ENCODE measurements around the gene ENOPH1.

Gene ENOPH1

GRCh38 chr4:82447886-82448285 is 17.5 kb downstream of the ENOPH1 start:
- H3K79me2 ChIP-seq (ENCODE audit: insufficient read depth, low read length): peaks cover 41% of the 10 kb centered on the region
- TF ChIP-seq CTCF (IDR thresholded peaks at IDR 0.05; ENCODE audit: insufficient read depth, low read length, poor library complexity, severe bottlenecking): no peak
- no peak for TF ChIP-seq EZH2phosphoT487 (conservative IDR thresholded peaks at IDR 0.05; ENCODE audit: low read length)
- H3K9me3 ChIP-seq (ENCODE audit: insufficient read depth, low read length): no peaks in the 10 kb centered on the region

DNA sequence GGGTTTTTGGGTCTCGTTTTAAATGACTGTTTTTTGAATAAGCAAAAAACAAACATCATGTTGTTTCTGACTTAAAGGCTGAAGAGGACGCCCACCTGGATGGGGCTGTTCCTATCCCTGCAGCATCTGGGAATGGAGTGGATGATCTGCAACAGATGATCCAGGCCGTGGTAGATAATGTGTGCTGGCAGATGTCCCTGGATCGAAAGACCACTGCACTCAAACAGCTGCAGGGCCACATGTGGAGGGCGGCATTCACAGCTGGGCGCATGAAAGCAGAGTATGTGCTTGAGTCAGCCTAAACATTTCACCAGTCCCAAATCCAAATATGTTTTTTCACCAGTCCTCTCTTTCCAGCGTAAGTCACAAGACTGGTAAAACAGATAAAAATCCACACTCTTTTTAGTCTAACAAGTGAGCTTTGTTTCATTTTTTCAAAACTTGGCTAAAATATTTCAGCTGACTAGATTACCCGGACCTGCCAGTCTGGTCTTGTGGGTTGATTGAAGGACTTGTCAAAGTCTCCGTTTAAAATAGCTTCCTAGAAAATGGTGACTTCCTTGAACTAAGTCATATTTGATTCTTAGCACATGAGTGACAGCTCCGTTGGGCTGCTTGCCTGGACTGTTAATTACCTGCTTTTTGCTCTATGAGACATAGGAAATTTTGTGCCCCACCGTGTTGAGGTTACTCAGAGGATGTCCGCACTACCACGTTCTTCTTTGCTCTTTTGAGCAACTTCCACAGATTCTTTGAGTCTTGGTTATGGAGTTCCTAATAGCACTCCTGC is 20.8 kb downstream of the ENOPH1 start:
- Histone ChIP-seq H3K27me3 (ENCODE audit: low read length) (no peaks in the 10 kb centered on the region), H3K4me2 (ENCODE audit: low read depth, low read length, poor library complexity, severe bottlenecking) (no peak overlapping the region), H3K36me3 (ENCODE audit: low read length) (no peaks in the 10 kb centered on the region; the same call in 1 of the 2 replicates), H3K9me2 (replicated peaks; ENCODE audit: insufficient read depth, low read length) (no peaks in the 10 kb centered on the region), H3K9me3 (ENCODE audit: insufficient read depth, low read length) (no peaks in the 10 kb centered on the region), H3K27ac (ENCODE audit: low read depth, low read length) (no peak overlapping the region), H3K4me3 (ENCODE audit: insufficient read depth, low read length, poor library complexity, severe bottlenecking) (no peak overlapping the region), H3F3A (ENCODE audit: insufficient read depth) (no peaks in the 10 kb centered on the region), H3K79me2 (ENCODE audit: insufficient read depth, low read length) (peaks cover 8% of the 10 kb centered on the region; the same call in 1 of the 2 replicates), H2AFZ (ENCODE audit: low read depth, low read length, severe bottlenecking) (no peak overlapping the region), H3K9ac (ENCODE audit: low read length) (no peak overlapping the region), H4K20me1 (ENCODE audit: low read depth, low read length) (no peaks in the 10 kb centered on the region; the same call in 1 of the 2 replicates)
- TF ChIP-seq EZH2phosphoT487 (conservative IDR thresholded peaks at IDR 0.05; ENCODE audit: low read length): no peak
- TF ChIP-seq CTCF (IDR thresholded peaks at IDR 0.05; ENCODE audit: insufficient read depth, low read length, poor library complexity, severe bottlenecking): no peak

More at GRCh38 chr4:82447886-82448285, 17.5 kb downstream of the ENOPH1 start:
- Histone ChIP-seq H3K9me2 (replicated peaks; ENCODE audit: insufficient read depth, low read length) (no peaks in the 10 kb centered on the region), H3K9ac (ENCODE audit: low read length) (no peak overlapping the region), H3K4me2 (ENCODE audit: low read depth, low read length, poor library complexity, severe bottlenecking) (no peak overlapping the region), H4K20me1 (ENCODE audit: low read depth, low read length) (no peaks in the 10 kb centered on the region; the same call in 1 of the 2 replicates), H3K27me3 (ENCODE audit: low read length) (no peaks in the 10 kb centered on the region), H3K27ac (ENCODE audit: low read depth, low read length) (no peak overlapping the region), H2AFZ (ENCODE audit: low read depth, low read length, severe bottlenecking) (no peak overlapping the region), H3K4me3 (ENCODE audit: insufficient read depth, low read length, poor library complexity, severe bottlenecking) (no peak overlapping the region), H3F3A (ENCODE audit: insufficient read depth) (no peaks in the 10 kb centered on the region), H3K36me3 (ENCODE audit: low read length) (no peaks in the 10 kb centered on the region)

DNA sequence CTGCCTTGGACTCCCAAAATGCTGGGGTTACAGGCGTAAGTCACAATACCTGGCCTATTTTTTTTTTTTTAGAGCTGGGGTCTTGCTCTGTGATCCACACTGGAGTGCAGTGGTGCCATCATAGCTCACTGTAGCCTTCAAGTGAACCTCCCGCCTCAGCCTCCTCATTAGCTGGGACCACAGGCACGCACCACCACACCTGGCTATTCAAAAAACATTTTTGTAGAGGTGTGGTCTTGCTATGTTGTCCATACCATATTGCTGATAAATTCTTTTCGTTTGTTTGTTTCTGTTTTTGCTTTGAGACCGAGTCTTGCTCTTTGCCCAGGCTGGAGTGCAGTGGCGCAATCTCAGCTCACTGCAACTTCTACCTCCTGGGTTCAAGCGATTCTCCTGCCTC is 21.6 kb downstream of the ENOPH1 start:
- no peak overlapping the region for H3K27ac ChIP-seq (ENCODE audit: low read depth, low read length)
- no peak for TF ChIP-seq CTCF (IDR thresholded peaks at IDR 0.05; ENCODE audit: insufficient read depth, low read length, poor library complexity, severe bottlenecking)
- no peak for TF ChIP-seq EZH2phosphoT487 (conservative IDR thresholded peaks at IDR 0.05; ENCODE audit: low read length)
- H3K9me2 ChIP-seq (replicated peaks; ENCODE audit: insufficient read depth, low read length): no peaks in the 10 kb centered on the region
- no peak overlapping the region for H2AFZ ChIP-seq (ENCODE audit: low read depth, low read length, severe bottlenecking)
- no peak overlapping the region for H3K9ac ChIP-seq (ENCODE audit: low read length)
- no peaks in the 10 kb centered on the region for H3F3A ChIP-seq (ENCODE audit: insufficient read depth)
- no peaks in the 10 kb centered on the region; the same call in 1 of the 2 replicates for H3K36me3 ChIP-seq (ENCODE audit: low read length)
- no peak overlapping the region for H3K4me2 ChIP-seq (ENCODE audit: low read depth, low read length, poor library complexity, severe bottlenecking)
- peaks cover 6% of the 10 kb centered on the region; the same call in 1 of the 2 replicates for H3K79me2 ChIP-seq (ENCODE audit: insufficient read depth, low read length)
- H3K4me3 ChIP-seq (ENCODE audit: insufficient read depth, low read length, poor library complexity, severe bottlenecking): no peak overlapping the region
- H3K27me3 ChIP-seq (ENCODE audit: low read length): no peaks in the 10 kb centered on the region
- no peaks in the 10 kb centered on the region for H3K9me3 ChIP-seq (ENCODE audit: insufficient read depth, low read length)
- H4K20me1 ChIP-seq (ENCODE audit: low read depth, low read length): no peaks in the 10 kb centered on the region; the same call in 1 of the 2 replicates

Data from SU-DHL-6 (cell line).